Measurements from ENCODE around the gene STYXL2.

STYXL2 gene

DNA sequence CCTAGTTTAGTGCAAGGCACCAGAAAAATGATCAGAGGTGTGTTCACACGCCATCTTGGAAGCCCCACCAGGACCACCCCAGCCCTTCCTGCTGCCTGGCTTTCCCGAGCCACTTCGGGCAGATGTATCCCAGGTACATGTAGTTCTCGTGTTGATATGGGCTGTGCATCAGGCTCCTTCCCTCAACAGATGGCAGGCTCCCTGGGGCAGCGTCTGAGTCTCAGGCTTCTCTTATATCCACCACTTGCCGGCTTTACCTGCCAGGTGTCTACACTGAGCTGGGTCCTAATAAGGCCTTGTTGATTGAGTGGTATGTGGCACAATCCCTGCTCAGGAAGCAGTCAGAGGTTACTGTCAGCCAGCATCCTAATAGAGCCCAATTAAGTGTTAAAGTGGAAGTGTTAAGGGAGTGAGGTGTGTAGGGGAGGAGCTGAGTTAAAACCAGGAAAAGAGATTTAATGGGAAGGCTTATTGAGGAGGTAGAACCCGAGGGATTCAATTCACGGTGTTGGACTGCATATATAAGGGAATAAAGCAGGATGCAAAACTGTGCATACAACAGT is 12.2 kb upstream of the STYXL2 start:
- DNase-seq: peak; percentile 77

- DNase-seq: peak; percentile 42
Observed at GRCh38 chr1:167082511-167083027, 11.3 kb upstream of the STYXL2 start.

- peak; percentile 31 for DNase-seq
Observed at GRCh38 chr1:167083066-167083665, 10.7 kb upstream of the STYXL2 start.

DNA sequence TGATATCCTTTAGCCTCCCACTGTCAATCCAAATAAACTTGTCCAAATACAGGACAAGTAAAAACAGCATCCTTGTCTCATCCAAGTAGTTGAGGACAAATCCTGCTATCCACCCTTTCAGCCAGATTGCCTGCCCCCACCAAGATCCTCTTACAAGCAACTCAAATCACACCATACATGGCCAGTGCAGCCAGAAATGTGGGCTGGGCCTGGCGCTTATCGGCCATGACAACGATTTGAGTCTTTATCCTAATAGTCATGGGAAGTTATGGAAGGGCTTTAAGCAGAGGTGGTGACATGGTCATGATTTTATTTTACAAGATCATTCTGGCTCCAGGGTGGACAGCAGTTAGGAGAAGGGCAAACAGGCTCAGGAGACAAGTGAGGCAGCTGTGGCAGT is 10.0 kb upstream of the STYXL2 start:
- DNase-seq: peak; percentile 48

GRCh38 chr1:167084757-167085156 is 9.1 kb upstream of the STYXL2 start:
- DNase-seq: no peak

DNA sequence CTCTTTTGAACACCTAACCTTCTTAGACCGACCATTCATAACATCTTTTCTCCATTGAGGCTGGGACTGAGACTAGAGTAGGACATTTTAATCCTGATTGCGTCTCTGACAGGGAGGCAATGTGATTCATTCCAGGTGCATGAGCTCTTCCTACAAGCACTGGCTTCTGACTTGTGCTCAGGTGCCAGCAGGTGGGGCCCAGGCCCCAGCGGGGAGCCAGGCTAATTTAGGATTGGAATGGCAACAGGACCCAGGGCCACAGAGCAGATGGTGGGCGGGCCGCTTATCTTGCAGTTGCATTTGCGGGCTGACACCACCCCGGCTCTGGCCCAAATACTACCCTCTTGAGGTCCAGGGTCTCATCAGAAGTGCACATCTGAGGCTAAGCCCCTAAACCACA is 7.8 kb upstream of the STYXL2 start:
- DNase-seq: peak; percentile 21

DNA sequence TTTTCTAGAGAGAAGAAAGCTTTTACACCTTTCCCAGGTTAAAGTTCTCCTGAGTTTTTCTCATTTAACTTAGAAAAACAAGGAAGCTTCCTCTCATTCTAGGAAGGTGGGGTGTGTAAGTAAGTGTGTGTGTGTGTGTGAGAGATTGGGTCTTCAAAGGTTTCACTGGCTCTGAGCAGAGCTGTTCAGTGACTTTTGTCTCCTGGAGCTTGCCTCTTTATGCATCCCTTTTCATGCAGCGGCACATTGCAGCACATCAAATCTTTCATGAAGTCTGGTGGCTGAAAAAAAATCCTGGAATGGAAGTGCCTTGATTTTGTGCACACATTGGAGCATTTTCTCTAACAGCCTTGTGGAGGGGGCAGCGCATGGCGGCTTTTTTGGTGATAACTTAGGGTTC is 7.1 kb upstream of the STYXL2 start:
- no peak for DNase-seq

DNA sequence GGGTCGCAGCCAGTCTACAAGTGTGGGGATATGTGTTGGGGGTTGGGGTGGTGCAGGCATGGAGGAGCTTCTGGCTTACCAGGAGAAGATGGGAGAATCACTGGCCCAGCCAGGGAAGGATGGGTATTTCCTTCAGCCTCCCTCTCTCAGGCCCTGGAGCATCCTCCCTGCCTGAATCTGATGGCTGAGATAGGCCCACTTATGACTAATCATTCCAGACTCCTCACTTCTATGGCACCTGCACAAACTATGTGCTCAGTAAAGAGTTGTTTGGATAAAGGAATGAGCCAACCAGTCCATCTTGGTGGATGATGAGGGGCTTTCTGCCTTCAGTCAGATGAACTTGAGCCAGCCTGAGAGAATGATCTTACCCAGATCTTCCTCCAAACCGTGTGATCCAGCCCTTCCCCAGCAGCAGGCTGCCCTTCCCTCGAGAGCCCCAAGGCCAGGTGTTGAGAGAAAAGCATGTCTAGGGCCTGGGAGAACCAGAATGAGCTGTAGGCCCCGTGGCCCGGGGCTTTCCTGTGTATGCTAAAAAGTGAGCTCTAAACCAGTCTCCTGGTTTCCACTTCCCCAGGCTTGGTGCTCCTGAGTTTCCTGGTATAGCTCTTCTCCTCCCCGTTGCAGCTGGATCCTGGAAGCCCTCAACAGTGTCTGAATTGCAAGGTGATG is 5.0 kb upstream of the STYXL2 start:
- no peak for DNase-seq

GRCh38 chr1:167089939-167090313 is 3.9 kb upstream of the STYXL2 start:
- no peak for DNase-seq

DNA sequence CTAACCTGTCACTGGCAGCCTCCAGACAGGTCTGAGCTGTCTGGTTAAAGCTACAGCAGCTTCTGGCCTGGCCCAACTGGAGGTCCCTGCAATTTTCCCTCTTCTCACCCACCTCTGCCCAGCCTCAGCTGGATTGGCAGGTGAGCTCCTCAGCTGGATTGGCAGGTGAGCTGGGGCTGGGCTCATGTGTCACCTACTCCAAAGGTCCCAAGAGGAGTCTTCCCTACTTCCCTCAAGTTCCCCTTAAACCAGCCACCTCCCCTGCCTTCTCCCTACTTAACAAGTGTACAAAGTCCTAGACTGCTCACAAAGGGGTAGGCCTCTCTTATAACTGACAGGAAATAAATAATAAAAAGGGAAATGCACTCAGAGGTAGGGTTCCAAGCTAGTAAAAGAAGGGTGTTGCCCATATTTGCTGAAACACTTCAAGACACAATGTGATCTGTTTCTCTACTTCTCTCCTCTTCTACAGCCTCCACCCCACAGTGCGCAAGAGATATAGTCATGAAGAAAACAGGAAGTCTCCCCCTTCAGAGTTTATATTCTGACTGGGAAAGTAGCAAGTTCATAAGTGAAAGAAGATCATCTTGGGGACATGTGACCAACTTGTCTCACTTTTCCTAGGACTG is 3.4 kb upstream of the STYXL2 start, which contains the start of gene GPA33:
GPA33 (minus strand) TSS at position 64 of the 629 bp plus-strand sequence. CDS start 90 bp downstream, outside the sequence.
- DNase-seq: no peak

- no peak for DNase-seq
Observed at GRCh38 chr1:167092653-167093052, 1.2 kb upstream of the STYXL2 start.

- no peak for DNase-seq
Observed at GRCh38 chr1:167094690-167095089, 815 bp downstream of the STYXL2 start.

- DNase-seq: no peak
Observed at GRCh38 chr1:167095368-167095767, 1.5 kb downstream of the STYXL2 start.

DNA sequence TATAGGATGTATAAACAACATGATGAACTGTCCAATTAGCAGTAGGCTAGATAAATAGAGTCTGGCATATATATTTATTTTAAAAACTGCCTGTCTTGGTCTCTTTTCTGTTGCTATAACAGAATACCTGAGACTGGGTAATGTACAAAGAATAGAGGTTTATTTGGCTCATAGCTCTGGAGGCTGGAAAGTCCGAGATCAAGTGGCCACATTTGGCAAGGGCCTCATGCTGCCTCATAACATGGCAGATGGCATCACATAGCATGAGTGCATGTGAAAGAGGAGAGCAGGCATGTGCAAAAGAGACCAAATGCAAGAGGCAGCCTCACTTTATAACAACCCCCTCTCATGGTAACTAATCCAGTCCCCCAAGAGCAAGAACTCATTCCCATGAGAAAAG is 6.0 kb downstream of the STYXL2 start:
- DNase-seq: no peak

GRCh38 chr1:167100730-167101129 is 6.9 kb downstream of the STYXL2 start:
- DNase-seq: no peak

- DNase-seq: no peak
Observed at GRCh38 chr1:167101754-167102153, 7.9 kb downstream of the STYXL2 start.

DNA sequence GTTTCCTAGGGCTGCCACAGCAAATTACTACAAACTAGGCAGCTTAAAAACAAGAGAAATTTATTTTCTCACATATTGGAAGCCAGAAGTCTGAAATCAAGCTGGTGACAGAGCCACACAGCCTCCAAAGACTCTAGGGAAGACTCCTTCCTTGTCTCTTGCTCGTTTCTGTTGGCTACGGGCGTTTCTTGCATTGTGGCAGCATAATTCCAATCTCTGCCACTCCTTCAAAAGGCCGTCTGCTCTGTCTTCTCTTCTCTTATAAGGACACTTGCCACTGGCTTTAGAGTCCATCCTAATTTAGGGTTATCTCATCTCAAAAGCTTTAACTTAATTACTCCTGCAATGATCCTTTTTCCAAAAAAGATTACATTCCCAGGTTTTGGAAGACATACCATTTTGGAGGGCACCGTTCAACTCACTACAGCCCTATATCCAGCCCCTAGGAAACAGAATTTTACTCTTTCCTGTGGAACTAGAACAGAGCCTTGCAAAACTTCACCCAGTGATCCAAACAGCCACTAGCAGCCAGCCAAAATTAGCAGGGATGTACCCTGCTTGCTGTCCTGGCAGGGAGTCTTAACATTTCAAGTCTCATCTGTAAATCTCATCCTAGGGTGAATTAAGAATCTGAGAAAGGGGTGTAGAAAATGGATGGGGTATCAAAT is 9.2 kb downstream of the STYXL2 start:
- DNase-seq: no peak

DNA sequence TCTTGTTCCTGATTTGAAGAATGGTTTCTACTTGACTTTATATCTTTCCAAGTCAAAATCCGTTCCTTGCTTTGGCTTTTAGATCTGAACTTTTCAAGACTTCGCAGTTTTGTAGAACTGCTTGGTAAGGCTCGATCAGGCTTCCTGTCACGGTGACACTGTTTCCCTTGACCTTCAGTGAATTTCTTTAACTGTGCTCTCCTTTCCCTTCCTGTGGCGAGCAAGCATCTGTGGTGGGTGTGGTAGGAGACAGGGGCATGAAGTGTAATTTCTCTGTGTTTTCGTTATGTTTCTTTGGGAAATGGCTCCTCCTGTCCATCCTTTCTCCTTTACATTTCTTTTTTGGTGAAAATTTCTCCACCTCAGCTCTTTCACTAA is 10.4 kb downstream of the STYXL2 start:
- no peak for DNase-seq

GRCh38 chr1:167105271-167106118 is 11.6 kb downstream of the STYXL2 start:
- DNase-seq: peak; percentile 66

- no peak for DNase-seq
Observed at GRCh38 chr1:167106119-167106461, 12.2 kb downstream of the STYXL2 start.

GRCh38 chr1:167107456-167107855 is 13.6 kb downstream of the STYXL2 start:
- DNase-seq: no peak

DNA sequence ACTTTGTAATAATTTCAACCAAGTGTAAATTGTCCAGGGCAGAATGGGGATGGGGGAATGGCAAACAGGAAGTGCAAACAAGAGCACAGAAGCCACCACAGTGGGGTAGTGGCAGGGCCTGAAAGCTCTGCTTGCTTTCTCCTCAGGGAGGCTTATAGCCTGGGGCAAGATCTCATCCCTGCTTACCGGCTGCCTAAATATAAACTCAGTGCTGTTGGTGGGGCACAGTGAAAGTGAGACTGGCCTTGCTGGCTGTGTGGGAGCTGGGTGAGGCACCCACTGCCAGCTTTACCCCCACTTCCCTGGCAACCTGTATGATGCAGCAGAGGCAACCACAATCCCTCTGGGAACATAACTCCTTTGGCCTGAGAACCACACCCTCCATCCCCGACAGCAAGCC is 15.2 kb downstream of the STYXL2 start:
- DNase-seq: no peak
